Smooth muscle cell of the brain vasculature (primary cell): ENCODE results near the gene AICDA.

Experiments
- DNase-seq: peaks from one replicate; pipeline ENCODE4 v3.0.0-alpha.2; 2012; ENCODE audit warnings: low read depth, low spot score

The AICDA gene

DNA sequence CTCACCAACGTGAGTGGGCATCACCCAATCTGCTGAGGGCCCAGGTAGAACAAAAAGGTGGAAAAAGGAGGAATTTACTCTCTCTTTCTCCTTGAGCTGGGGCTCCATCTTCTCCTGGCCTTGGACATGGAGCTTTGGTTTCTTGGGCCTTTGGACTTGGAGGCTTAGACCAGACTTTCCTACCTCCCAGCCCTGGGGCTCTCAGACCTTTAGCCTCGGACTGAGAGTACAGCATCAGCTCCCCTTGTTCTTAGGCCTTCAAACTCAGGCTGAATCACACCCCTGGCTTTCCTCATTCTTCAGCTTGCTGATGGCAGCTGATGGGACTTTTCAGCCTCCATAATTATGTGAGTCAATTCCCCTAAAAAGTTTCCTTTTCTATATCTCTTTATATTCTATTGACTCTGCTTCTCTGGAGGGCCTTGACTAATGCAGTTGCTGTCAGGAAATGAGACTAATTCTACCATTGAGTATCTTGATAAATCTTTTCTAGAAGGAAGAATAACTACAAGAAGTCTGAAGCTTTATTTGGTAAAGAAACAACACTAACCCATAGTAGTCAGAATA, 56.0 kb downstream of the AICDA start:
- no peak for DNase-seq

DNA sequence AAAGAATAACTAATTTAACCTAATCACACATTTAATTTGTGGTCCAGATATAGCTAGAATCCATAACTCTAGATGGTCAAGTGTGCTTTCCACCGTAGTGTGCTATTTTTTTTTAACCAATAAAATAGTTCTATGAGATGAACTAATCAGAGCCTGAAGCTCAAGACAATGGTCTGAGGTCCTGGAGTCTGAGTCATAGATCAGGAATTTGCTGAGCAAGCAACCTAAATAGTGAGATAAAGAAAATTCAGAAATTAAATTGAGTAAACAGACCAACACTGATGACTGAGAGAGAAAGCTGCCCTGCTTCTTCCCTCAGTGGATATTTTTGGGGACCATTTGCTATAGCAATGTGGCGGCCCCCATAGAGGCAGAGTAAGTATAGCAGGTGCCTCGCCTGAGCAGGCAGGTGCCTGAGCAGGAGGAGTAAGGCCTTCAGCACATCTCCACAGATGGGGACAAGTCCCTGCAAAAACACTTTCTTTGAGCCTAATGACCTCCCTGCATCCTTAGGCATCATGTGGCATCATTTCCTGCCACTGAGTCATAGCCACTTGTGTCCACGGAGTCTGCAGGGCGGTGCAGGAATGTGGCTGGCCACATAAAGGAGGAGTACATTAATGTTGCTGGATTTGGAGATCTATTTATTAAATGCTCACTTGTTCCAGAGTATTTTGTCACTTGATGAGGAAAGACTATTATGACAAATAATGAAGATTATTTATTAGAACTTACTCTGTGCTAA, 58.0 kb downstream of the AICDA start:
- DNase-seq, result no peak

DNA sequence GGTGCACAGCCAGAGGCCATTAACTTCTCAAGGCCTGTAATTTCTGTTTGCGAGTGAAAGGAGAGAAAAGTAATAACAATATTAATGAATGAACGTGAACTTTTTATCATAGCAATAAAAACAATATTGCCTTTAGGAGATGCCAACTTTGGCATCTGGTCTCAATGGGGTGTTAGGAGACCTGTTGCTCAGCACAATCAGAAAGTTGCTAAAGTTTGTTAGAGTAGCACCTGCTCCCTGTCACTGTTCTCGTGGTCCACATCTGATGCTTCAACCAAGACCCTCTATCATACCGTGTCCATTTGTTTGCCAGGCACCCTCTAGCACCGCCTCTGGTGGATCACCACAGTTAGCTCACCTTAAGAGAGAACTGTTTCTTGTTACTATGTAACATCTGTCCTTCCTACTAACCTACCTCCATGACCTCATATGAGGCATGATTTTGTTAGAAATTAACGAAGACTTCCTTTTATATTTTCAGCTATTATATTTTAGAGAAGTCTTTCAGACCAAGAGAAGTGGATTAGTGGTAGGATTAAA, 59.5 kb downstream of the AICDA start:
- no peak for DNase-seq
